Uterus (tissue), 4 donors: ENCODE results near the gene SCARF2. TPM values are rescaled to one million over a fixed set of nuclear protein-coding genes. Genes with fewer than 3 reads are reported as not detected.
A peak's percentile ranks its signal among the peaks of the same experiment; 100 is the strongest.

Experiments
- DNase-seq, 2 donors: peaks; one replicate each; pipeline ENCODE4 v3.0.0-alpha.2; 2019 to 2020
- H3K27ac ChIP-seq, 2 donors: fragments of 200-600 bp; sonication (generic); 1 replicate in 1 of 2; 2 replicates in 1 of 2; pipeline ENCODE4 v1.5.1; 2016 to 2018
- H3K27me3 ChIP-seq, 2 donors: fragments of 200-600 bp; sonication (generic); one replicate each; pipeline ENCODE4 v1.5.1; 2018 to 2019; ENCODE audit warnings: control low read depth in 1 of 2
- H3K36me3 ChIP-seq, 2 donors: fragments of 200-600 bp; sonication (generic); one replicate each; pipeline ENCODE4 v1.5.1; 2019; ENCODE audit warnings: control low read depth in 1 of 2
- H3K4me1 ChIP-seq, 2 donors: fragments of 200-600 bp; sonication (generic); one replicate each; pipeline ENCODE4 v1.5.1; 2018 to 2019; ENCODE audit warnings: control low read depth in 1 of 2
- H3K4me3 ChIP-seq, 2 donors: fragments of 200-600 bp; sonication (generic); 1 replicate in 1 of 2; 2 replicates in 1 of 2; pipeline ENCODE4 v1.5.1; 2018 to 2019; ENCODE audit warnings: mild to moderate bottlenecking in 1 of 2
- H3K9me3 ChIP-seq, 2 donors: fragments of 200-600 bp; sonication (generic); one replicate each; pipeline ENCODE4 v1.5.1; 2019; ENCODE audit warnings: control low read depth in 1 of 2
- POLR2A ChIP-seq, 2 donors: fragments of 450-650 bp; IDR thresholded peaks; one replicate each; pipeline ENCODE4 v1.6.1; 2016; ENCODE audit warnings: antibody characterized with exemption in 2 of 2, mild to moderate bottlenecking in 1 of 2, moderate library complexity in 1 of 2
- intact Hi-C: fragments of 100-400 bp; cut with DNase I; formaldehyde crosslinking; loops from one replicate; pipeline ENCODE4 v1.15.1; 2023; ENCODE audit warnings: low total_unique reads
- total RNA-seq, 4 donors: library from RNA; depleted of rRNA in 3 of 4; stranded (reverse); fragments of >200 nt in 3 of 4; gene quantifications; one replicate each; pipeline versions ENCODE4 v1.1.0 to v1.2.4, GENCODE V29; 2014 to 2023
- TF ChIP-seq, protein P1 (sequence below), 4 experiments: fragments of 200-600 bp in 2 of 4; fragments of 450-650 bp in 2 of 4; sonication (generic) in 2 of 4; IDR thresholded peaks; one replicate each; pipeline ENCODE4 v1.5.1; 2016 to 2019; ENCODE audit warnings: antibody characterized with exemption in 4 of 4, mild to moderate bottlenecking in 2 of 4, moderate library complexity in 1 of 4
- donor health status: DM: yes; HTN: yes; CAD: no.

SCARF2 gene
- total RNA-seq, 4 donors from 2014 or later = 22.9 to 84.5 (median 30.1) TPM

DNA sequence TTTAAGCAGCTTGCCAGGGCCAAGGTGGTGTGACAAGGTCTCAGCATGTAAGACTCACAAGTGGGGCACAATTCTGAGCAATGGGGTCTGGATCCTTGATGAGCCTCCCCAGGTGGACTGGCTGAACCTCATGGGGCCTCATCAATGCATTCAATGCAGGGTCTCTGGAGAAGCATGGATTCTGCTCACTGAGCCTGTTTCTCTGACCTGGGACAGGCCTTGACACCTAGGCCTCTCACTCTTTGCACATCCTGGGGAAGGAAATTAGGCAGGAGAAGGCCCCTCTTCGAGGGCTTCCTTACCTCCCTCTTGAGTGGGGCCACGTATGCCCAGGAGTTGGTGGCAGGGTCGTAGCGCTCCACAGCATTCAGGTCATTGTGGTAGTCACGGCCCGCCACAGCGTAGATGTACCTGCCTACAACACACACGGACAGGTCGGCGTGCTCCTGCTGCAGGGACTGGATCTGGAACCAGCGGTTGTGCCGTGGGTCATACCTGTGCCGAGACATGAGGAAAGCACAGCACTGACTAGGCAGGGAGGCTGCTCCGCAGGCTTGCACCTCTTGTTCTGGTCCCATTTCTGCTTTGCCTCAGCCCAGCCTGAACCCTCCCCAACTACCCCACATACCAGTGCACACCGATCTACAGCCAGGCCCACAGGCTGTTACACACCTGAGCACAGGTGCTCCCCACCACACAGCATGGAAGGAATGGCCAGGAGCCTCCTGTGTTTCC, 20.0 kb upstream of the SCARF2 start:
- H3K36me3 ChIP-seq = no peaks in the 10 kb centered on the region
- H3K4me3 ChIP-seq = no peak overlapping the region
- intact Hi-C loops = loop anchor here (5.0 kb wide), 1 partner anchor 40 kb away; no protein-coding TSS in a partner anchor
- no peaks in the 10 kb centered on the region for H3K27me3 ChIP-seq
- TF ChIP-seq POLR2A (IDR thresholded peaks at IDR 0.05) = no peak
- no peak overlapping the region for H3K27ac ChIP-seq
- no peaks in the 10 kb centered on the region for H3K4me1 ChIP-seq
- no peaks in the 10 kb centered on the region for H3K9me3 ChIP-seq
- DNase-seq = no peak

DNA sequence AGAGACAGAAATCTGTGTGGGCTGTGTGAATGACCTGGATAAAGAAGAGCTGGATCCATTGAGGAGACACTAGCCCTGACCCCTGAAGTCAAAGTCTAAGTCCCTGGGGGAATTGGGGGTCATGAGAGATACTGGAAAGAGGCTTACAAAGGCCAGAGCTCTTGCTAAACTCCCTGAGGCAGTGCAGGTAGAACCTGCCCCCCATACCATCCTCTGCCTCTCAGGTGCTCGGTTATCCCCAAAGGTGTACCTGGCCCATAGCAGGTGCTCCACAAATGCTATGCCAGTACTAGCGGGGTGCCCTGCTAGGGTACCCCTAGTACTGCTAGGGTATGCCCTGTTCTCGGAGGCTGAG, 19.1 kb upstream of the SCARF2 start:
- H3K36me3 ChIP-seq = no peaks in the 10 kb centered on the region
- H3K27ac ChIP-seq = no peak overlapping the region
- no peak overlapping the region for H3K4me3 ChIP-seq
- no peaks in the 10 kb centered on the region for H3K27me3 ChIP-seq
- intact Hi-C loops = loop anchor here (5.0 kb wide), 1 partner anchor 39 kb away; no protein-coding TSS in a partner anchor
- H3K4me1 ChIP-seq = no peaks in the 10 kb centered on the region
- no peak for DNase-seq
- H3K9me3 ChIP-seq = no peaks in the 10 kb centered on the region
- no peak for TF ChIP-seq POLR2A (IDR thresholded peaks at IDR 0.05)
- TF ChIP-seq, protein P1, sequence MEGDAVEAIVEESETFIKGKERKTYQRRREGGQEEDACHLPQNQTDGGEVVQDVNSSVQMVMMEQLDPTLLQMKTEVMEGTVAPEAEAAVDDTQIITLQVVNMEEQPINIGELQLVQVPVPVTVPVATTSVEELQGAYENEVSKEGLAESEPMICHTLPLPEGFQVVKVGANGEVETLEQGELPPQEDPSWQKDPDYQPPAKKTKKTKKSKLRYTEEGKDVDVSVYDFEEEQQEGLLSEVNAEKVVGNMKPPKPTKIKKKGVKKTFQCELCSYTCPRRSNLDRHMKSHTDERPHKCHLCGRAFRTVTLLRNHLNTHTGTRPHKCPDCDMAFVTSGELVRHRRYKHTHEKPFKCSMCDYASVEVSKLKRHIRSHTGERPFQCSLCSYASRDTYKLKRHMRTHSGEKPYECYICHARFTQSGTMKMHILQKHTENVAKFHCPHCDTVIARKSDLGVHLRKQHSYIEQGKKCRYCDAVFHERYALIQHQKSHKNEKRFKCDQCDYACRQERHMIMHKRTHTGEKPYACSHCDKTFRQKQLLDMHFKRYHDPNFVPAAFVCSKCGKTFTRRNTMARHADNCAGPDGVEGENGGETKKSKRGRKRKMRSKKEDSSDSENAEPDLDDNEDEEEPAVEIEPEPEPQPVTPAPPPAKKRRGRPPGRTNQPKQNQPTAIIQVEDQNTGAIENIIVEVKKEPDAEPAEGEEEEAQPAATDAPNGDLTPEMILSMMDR (IDR thresholded peaks at IDR 0.05) = no peak

DNA sequence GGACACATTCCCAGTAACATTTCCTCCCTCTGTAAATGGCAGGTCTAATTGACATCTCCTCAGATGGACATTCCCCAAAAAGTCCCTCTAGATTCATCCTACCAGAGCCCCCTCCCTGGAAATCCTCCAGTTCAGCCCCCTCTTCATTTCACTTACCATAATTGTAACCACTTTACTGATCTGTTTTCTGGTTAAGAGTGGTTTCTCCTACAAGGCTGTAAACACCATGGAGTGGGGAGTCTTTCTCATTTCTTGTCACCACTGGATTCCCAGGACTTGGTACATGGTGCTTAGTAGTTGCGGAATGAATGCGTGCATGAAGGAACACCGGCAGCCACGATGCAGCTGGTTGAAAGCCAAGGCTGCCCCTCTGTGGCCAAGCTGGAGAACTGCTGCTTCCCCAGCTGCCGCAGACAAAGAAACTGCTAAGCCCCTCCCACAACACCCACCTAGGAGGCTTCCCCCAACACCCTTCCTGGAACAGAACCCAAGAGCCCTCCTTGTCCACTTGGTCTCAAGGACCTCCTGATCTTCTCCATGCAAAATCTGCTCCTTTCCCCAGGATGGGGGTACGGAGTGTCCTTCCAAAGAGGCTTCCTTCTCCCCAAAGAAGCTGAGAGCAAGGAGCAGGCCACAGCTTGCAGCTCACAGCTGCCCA, 18.6 kb upstream of the SCARF2 start:
- TF ChIP-seq, protein P1 (IDR thresholded peaks at IDR 0.05) = peak; percentile 80 to 92 (median 89)
- TF ChIP-seq POLR2A (IDR thresholded peaks at IDR 0.05) = no peak
- Histone ChIP-seq H3K9me3 (no peaks in the 10 kb centered on the region), H3K27me3 (no peaks in the 10 kb centered on the region), H3K4me3 (no peak overlapping the region), H3K27ac (no peak overlapping the region), H3K36me3 (no peaks in the 10 kb centered on the region), H3K4me1 (no peaks in the 10 kb centered on the region)
- peak; percentile 75 to 79 for DNase-seq
- intact Hi-C loops = loop anchor here (5.0 kb wide), 1 partner anchor 39 kb away; no protein-coding TSS in a partner anchor

DNA sequence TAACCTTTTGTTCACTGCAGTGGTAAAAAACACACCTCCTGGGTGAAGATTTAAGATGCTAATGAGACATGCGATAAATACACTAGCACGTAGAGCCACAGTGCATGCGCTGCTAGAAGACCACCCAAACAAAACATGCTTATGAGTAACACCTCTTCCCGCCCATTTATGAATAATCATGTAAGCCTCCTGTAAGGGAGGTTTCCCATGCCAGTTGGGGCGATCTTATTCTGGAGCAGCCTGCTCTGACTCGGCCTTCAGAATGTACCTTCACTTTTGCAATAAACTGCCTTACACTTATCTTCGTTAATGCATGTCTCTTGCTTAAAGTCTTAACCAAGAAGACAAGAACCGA, 18.1 kb upstream of the SCARF2 start:
- Histone ChIP-seq H3K4me3 (no peak overlapping the region), H3K27ac (no peak overlapping the region), H3K4me1 (no peaks in the 10 kb centered on the region), H3K36me3 (no peaks in the 10 kb centered on the region), H3K27me3 (no peaks in the 10 kb centered on the region), H3K9me3 (no peaks in the 10 kb centered on the region)
- DNase-seq = no peak
- intact Hi-C loops = loop anchor here (5.0 kb wide), 1 partner anchor 38 kb away; no protein-coding TSS in a partner anchor
- no peak for TF ChIP-seq POLR2A (IDR thresholded peaks at IDR 0.05)
- TF ChIP-seq, protein P1 (IDR thresholded peaks at IDR 0.05) = no peak

DNA sequence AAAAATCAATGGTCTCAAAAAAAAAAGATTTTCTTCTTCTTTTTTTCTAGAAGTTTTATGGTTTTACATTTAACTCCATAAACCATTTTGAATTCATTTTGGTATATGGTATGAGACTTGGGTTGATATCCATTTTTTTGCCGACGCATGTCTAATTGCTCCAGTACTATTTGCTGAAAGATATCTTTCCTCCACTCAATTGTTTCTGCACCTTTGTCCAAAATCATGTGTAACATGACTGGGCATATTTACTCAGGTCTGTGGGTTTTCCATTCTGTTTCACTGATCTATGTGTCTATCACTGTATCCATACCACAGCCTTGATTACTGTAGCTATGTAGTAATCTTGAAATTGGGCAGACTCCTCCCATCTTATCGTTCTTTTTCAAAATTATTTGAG, 15.6 kb upstream of the SCARF2 start:
- no peak for TF ChIP-seq POLR2A (IDR thresholded peaks at IDR 0.05)
- TF ChIP-seq, protein P1 (IDR thresholded peaks at IDR 0.05) = no peak
- H3K27me3 ChIP-seq = no peaks in the 10 kb centered on the region
- no peak overlapping the region for H3K4me3 ChIP-seq
- H3K27ac ChIP-seq = no peak overlapping the region
- no peaks in the 10 kb centered on the region for H3K36me3 ChIP-seq
- no peaks in the 10 kb centered on the region for H3K4me1 ChIP-seq
- intact Hi-C loops = no loop called here
- no peak for DNase-seq
- no peaks in the 10 kb centered on the region for H3K9me3 ChIP-seq
